ENCODE results near the gene ELF2.
A peak's percentile ranks its signal among the peaks of the same experiment; 100 is the strongest.
"Not testable (repeated sequence)": the region's sequence is repeated elsewhere in the genome, so short reads cannot be mapped to it uniquely, and the experiment has no call there.

The ELF2 gene

GRCh38 chr4:139177049-139177868 lies at the start of gene ELF2:
Gene ELF2 (minus strand): TSS chr4:139177218. CDS start chr4:139137701, 39,517 bp downstream.
- H3K4me3 ChIP-seq (ENCODE audit: low read depth, low read length), result peak within 1 kb of the TSS; percentile 75

- no peak overlapping the region for H3K4me3 ChIP-seq (ENCODE audit: low read depth, low read length)
Measured at GRCh38 chr4:139223682-139224317, 46.8 kb upstream of the ELF2 start.

- no peak overlapping the region for H3K4me3 ChIP-seq (ENCODE audit: low read depth, low read length)
Measured at GRCh38 chr4:139222215-139222614, 45.2 kb upstream of the ELF2 start.

GRCh38 chr4:139221687-139222086 lies 44.7 kb upstream of the ELF2 start:
- H3K4me3 ChIP-seq (ENCODE audit: low read depth, low read length), result no peak overlapping the region

DNA sequence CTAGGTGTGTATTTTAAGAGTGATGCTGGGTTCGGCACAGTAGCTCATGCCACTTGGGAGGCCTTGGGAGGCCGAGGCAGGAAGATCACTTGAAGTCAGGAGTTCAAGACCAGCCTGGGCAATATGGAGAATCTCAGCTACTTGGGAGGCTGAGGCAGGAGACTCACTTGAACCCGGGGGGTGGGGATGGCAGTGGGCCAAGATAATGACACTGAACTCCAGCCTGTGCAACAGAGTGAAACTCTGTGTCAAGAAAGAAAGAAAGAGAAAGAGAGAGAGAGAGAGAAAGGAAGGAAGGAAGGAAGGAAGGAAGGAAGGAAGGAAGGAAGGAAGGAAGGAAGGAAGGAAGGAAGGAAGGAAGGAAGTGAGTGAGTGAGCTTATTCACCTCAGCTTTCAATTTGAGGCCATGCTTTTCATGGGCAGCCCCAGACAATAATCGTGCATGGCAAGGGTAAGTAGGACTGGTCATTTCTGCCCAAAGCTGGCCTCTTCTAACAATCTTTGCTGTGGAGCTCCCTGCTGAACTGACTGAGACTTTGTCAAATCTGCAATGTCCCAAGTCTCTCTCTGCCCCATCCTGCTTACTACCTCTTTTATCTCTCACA lies 42.5 kb upstream of the ELF2 start:
- no peak overlapping the region for H3K4me3 ChIP-seq (ENCODE audit: low read depth, low read length)

DNA sequence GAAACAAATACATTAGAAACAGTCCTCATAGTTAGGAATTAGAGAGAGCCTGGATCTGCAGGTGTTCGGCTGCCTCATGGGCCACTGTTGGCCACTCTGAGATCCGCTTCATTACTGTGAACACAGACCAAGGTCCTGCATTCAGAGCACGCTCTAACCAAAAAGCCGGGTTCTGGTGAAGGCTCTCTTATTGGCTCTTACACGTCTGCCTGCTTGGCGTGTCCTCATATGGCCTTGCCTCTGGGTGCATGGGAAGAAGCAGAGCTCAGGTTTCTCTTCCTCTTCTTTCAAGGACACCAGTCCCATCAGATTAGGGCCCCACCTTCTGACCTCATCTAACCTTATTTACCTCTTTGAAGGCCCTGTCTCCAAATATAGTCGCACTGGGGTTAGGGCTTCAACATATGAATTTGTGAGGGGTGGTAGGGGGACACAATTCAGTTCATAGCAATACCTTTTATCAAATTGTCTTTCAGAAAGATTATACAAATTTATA lies 37.1 kb upstream of the ELF2 start:
- no peak overlapping the region for H3K4me3 ChIP-seq (ENCODE audit: low read depth, low read length)

GRCh38 chr4:139213633-139214032 lies 36.6 kb upstream of the ELF2 start:
- H3K4me3 ChIP-seq (ENCODE audit: low read depth, low read length), result not testable (repeated sequence)

DNA sequence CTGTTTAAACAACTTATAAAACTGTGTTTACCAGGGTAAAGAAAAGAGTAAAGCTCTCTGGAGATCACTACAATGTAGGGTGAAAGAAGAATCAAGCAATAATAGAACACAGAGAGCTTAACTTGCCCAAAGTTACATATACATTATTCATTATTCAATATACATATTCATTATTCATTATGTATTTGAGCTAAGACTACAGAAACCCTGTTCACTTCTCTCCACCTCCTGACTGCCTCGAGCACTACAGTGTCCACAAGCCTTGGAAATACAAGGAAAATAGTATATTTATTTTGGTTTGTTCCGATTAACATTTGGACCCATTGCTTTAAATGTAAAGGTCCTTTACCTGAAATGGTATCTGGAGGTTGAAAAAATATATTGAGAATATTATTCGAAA lies 35.9 kb upstream of the ELF2 start:
- H3K4me3 ChIP-seq (ENCODE audit: low read depth, low read length), result no peak overlapping the region

DNA sequence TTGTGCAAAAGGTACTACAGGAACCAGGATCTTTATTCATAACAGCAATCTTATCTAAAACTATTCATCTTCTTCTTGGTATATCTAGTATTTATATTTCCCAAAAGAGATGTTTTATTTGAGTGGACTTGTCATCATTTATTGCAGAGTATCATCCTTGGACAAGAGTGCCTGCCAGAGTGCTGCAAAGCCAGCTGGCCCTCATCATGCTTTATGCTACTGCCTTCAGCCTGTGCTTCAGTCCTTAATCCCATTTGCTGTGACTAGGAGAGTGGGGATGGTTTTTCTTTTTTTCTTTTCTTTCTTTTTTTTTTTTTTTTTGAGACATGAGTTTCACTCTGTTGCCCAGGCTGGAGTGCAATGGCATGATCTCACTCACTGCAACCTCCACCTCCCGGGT lies 33.5 kb upstream of the ELF2 start:
- H3K4me3 ChIP-seq (ENCODE audit: low read depth, low read length), result no peak overlapping the region

DNA sequence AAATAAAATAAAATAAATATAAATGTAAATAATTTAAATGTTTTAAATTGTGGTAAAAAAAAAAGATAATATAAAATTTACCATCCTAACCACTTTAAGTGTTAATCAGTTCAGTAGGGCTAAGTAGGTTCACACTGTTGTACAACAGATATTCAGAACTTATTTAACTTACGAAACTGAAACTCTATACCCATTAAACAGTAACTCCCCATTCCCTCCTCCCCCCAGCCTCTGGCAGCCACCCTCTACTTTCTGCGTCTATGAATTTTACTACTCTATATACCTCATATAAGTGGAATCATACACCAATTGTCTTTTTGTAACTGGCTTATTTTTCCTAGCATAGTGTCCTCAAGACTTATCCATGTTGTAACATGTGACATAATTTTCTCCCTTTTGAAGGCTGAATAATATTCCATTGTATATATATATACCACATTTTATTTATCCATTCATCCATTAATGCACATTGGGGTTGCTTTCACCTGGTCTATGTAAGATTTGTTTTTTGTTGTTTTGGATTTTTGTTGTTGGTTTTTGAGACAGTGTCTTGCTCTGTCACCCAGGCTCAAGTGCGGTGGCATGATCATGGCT lies 32.5 kb upstream of the ELF2 start:
- H3K4me3 ChIP-seq (ENCODE audit: low read depth, low read length), result no peak overlapping the region

DNA sequence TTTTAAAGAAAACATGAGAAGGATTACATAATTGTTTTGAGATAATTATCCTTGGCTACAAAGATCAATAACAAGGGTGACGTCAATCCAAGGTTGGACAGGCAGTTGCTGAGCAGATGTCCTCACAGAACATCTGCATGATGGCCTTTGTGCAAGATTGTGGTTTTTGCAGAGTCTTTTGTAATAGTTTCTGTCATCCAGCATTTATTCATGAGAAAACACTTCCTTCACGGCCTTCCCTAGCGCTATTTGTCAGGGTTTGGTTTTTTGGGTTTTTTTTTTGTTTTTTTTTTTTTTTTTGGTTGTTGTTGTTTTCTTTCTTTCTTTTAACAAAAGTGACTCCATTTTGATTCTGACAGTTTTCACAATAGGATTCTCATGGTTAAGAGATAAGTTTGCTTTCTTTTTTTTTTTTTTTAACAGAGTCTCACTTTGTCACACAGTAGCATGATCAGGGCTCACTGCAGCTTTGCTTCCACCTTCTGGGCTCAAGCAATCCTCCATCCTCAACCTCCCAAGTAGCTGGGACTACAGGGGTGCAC lies 31.5 kb upstream of the ELF2 start:
- no peak overlapping the region for H3K4me3 ChIP-seq (ENCODE audit: low read depth, low read length)

DNA sequence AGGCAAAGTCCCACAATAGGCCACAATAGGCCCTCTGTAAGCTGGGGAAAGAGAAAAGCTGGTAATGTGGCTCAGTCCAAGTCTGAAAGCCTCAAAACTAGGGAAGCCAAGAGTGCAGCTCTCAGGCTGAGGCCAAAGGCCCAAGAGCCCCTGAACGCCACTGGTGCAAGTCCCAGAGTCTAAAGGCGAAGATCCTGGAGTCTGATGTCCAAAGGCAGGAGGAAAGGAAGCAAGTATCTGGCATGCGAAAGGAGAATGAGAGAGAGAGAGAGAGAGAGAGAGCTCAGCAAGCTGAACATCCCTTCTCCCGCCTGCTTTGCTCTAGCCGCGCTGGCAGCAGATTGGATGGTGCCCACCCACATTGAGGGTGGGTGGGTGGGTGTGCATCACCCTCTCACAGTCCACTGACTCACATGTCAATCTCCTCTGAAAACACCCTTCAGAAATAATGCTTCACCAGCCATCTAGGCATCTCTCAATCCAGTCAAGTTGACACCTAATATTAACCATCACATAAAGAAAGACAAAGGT lies 30.9 kb upstream of the ELF2 start:
- H3K4me3 ChIP-seq (ENCODE audit: low read depth, low read length), result no peak overlapping the region

GRCh38 chr4:139207247-139207646 lies 30.2 kb upstream of the ELF2 start:
- H3K4me3 ChIP-seq (ENCODE audit: low read depth, low read length), result no peak overlapping the region

GRCh38 chr4:139202991-139203390 lies 26.0 kb upstream of the ELF2 start:
- no peak overlapping the region for H3K4me3 ChIP-seq (ENCODE audit: low read depth, low read length)

GRCh38 chr4:139200506-139200905 lies 23.5 kb upstream of the ELF2 start:
- H3K4me3 ChIP-seq (ENCODE audit: low read depth, low read length), result no peak overlapping the region

- no peak overlapping the region for H3K4me3 ChIP-seq (ENCODE audit: low read depth, low read length)
Measured at GRCh38 chr4:139200102-139200501, 23.1 kb upstream of the ELF2 start.

- not testable (repeated sequence) for H3K4me3 ChIP-seq (ENCODE audit: low read depth, low read length)
Measured at GRCh38 chr4:139197214-139197613, 20.2 kb upstream of the ELF2 start.

- H3K4me3 ChIP-seq (ENCODE audit: low read depth, low read length), result no peak overlapping the region
Measured at GRCh38 chr4:139196462-139196861, 19.4 kb upstream of the ELF2 start.

DNA sequence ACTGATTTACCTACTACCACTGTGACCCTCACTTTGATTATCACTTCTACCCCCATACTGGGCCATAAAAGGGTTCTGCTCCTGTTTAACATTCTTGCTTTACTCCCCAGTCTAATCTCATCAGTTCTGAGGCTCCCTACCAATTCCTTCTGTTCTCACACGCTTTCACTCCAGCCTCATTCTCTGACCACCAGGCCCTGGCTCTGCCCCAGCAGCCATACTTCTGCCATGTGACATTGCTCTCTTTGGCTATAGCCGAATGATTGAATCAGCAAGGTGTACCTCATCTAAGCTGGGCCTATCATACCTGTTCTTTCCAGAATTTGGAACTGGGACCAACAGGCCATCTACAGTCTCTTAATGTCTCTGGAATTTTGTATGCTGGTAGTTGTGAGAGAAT lies 14.4 kb upstream of the ELF2 start:
- no peak overlapping the region for H3K4me3 ChIP-seq (ENCODE audit: low read depth, low read length)

GRCh38 chr4:139189972-139190371 lies 13.0 kb upstream of the ELF2 start:
- H3K4me3 ChIP-seq (ENCODE audit: low read depth, low read length), result no peak overlapping the region

DNA sequence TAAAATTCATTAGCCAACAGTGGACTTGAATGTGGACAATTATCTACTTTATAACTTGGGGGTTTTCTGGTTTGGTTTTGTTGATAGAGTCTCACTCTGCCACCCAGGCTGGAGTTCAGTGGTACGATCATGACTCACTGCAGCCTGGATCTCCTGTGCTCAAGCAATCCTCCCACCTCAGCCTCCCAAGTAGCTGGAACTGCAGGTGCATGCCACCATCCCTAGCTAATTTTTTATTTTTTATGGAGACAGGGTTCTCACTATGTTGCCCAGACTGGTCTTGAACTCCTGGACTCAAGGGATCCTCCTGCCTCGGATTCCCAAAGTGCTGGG lies 12.4 kb upstream of the ELF2 start:
- H3K4me3 ChIP-seq (ENCODE audit: low read depth, low read length), result no peak overlapping the region
